Activated CD8-positive, alpha-beta memory T cell treated with anti-CD3 and anti-CD28 coated beads, Interleukin-2, amount 50 U/mL, for 1 hour (primary cell): ENCODE measurements around the gene WNT8A.

Experiments
- DNase-seq: peaks from one replicate; pipeline ENCODE4 v3.0.0-alpha.2; 2020; ENCODE audit errors: extremely low read depth

The WNT8A gene

GRCh38 chr5:138091685-138092084 lies 7.9 kb downstream of the WNT8A start:
- no peak for DNase-seq

GRCh38 chr5:138092301-138092700 lies 8.5 kb downstream of the WNT8A start:
- DNase-seq: no peak

GRCh38 chr5:138093036-138093435 lies 9.2 kb downstream of the WNT8A start:
- no peak for DNase-seq

GRCh38 chr5:138095100-138095907 lies 11.5 kb downstream of the WNT8A start:
- DNase-seq: no peak

GRCh38 chr5:138096363-138096762 lies 12.5 kb downstream of the WNT8A start:
- DNase-seq: no peak

GRCh38 chr5:138096997-138097828 lies 13.4 kb downstream of the WNT8A start:
- DNase-seq: no peak

- DNase-seq: no peak
Observed at GRCh38 chr5:138102454-138103318, 18.9 kb downstream of the WNT8A start.

GRCh38 chr5:138103319-138103637 lies 19.4 kb downstream of the WNT8A start:
- no peak for DNase-seq

- DNase-seq: no peak
Observed at GRCh38 chr5:138105709-138106108, 21.9 kb downstream of the WNT8A start.

- no peak for DNase-seq
Observed at GRCh38 chr5:138107213-138107612, 23.4 kb downstream of the WNT8A start.

- no peak for DNase-seq
Observed at GRCh38 chr5:138109463-138110265, 25.8 kb downstream of the WNT8A start.

GRCh38 chr5:138110266-138110963 lies 26.6 kb downstream of the WNT8A start:
- no peak for DNase-seq

- no peak for DNase-seq
Observed at GRCh38 chr5:138111181-138111580, 27.3 kb downstream of the WNT8A start.

GRCh38 chr5:138111937-138112336 lies 28.1 kb downstream of the WNT8A start:
- no peak for DNase-seq

- DNase-seq: no peak
Observed at GRCh38 chr5:138115254-138115653, 31.4 kb downstream of the WNT8A start.

GRCh38 chr5:138128334-138128733 lies 44.5 kb downstream of the WNT8A start:
- DNase-seq: no peak

GRCh38 chr5:138129347-138129746 lies 45.5 kb downstream of the WNT8A start:
- no peak for DNase-seq

- DNase-seq: no peak
Observed at GRCh38 chr5:138132543-138132942, 48.7 kb downstream of the WNT8A start.

GRCh38 chr5:138138949-138139780 lies 55.3 kb downstream of the WNT8A start, which contains the start of gene NME5:
TSS of gene NME5 (minus strand) at chr5:138139428. CDS start at chr5:138138780, 648 bp downstream.
- DNase-seq: no peak

- no peak for DNase-seq
Observed at GRCh38 chr5:138139781-138140090, 55.9 kb downstream of the WNT8A start.
